Brain microvascular endothelial cell (primary cell): ENCODE measurements around the gene DCHS1.

Experiments used
- DNase-seq: peaks from one replicate; pipeline ENCODE4 v3.0.0-alpha.2; 2020
- H3K27ac ChIP-seq: fragments of 250-450 bp; sonication (Bioruptor Pico); 2 replicates; pipeline ENCODE4 v1.5.1; 2020; ENCODE audit warnings: mild to moderate bottlenecking, moderate library complexity
- H3K27me3 ChIP-seq: fragments of 250-450 bp; sonication (Bioruptor Pico); replicated peaks from 2 replicates; pipeline ENCODE4 v1.5.1; 2020; ENCODE audit warnings: mild to moderate bottlenecking
- H3K36me3 ChIP-seq: fragments of 250-450 bp; sonication (Bioruptor Pico); replicated peaks from 2 replicates; pipeline ENCODE4 v1.5.1; 2020; ENCODE audit warnings: mild to moderate bottlenecking
- H3K4me3 ChIP-seq: 2 replicates; pipeline ENCODE4 v1.5.1; 2011; ENCODE audit warnings: low read depth, mild to moderate bottlenecking, control low read depth, low read length, moderate library complexity
- CTCF ChIP-seq: IDR thresholded peaks from 2 replicates; pipeline ENCODE4 v1.5.1; 2011; ENCODE audit warnings: low read depth, mild to moderate bottlenecking, moderate library complexity, low read length, control low read depth, inconsistent platforms; ENCODE audit errors: missing control alignments
- in situ Hi-C: cut with HindIII; loops from 2 replicates; pipeline ENCODE4 v1.10.0; 2017; ENCODE audit warnings: low sequenced_read_pairs, low pct_ligation_motif_present

The DCHS1 gene

GRCh38 chr11:6652182-6652581 lies 3.4 kb downstream of the DCHS1 start:
- H3K4me3 ChIP-seq = no peak overlapping the region
- in situ Hi-C loops = no loop called here
- no peak for DNase-seq
- H3K36me3 ChIP-seq = no peaks in the 10 kb centered on the region
- H3K27ac ChIP-seq = no peak overlapping the region
- H3K27me3 ChIP-seq = peaks cover 57% of the 10 kb centered on the region
- TF ChIP-seq CTCF = no peak

DNA sequence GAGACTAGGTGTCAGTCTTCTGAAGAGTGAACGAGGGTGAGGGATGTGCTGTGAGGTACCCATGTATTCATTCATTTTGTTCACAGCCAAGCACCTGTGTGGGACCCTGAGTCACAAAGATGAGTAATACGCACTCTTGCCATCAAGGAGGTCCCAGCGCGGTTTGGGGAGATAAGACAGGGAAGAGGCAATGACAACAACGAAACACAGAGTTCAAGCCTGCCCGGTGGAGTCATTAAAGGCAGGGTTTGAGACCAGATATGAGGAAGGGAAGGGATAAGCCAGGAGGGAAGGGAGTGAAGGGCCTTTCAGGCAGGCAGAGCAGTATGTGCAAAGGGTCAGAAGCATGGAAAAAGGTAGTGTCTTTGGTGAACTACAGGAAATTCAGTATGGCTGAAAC lies 4.6 kb downstream of the DCHS1 start:
- in situ Hi-C loops = no loop called here
- no peak for TF ChIP-seq CTCF
- H3K27me3 ChIP-seq = peaks cover 47% of the 10 kb centered on the region

DNA sequence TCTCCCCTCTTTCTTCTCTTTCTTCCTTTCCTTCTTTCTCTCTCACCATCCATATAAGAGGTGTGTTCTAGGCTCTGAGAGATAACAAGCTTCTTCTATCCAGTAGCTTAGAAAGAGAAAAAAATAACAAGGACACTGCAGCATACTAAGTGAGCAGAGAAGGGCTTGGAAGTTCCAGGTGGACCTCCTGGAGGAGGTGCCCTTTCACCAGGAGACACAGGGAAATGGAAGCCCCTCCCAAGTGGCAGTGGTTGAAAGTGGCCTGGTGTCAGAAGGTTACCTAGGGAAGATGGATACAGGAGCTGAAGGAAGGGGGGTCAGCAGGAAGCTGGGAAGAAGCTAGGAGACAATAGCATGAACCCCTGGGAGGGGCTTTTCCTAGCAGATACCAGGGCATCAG lies 5.5 kb downstream of the DCHS1 start:
- no peak for DNase-seq
- Histone ChIP-seq H3K27me3 (peaks cover 45% of the 10 kb centered on the region), H3K36me3 (no peaks in the 10 kb centered on the region), H3K27ac (no peak overlapping the region), H3K4me3 (no peak overlapping the region)
- TF ChIP-seq CTCF = no peak
- in situ Hi-C loops = no loop called here

More for the DNA sequence above, 4.6 kb downstream of the DCHS1 start:
- no peak for DNase-seq
- H3K36me3 ChIP-seq = no peaks in the 10 kb centered on the region
- H3K27ac ChIP-seq = no peak overlapping the region
- H3K4me3 ChIP-seq = no peak overlapping the region

DNA sequence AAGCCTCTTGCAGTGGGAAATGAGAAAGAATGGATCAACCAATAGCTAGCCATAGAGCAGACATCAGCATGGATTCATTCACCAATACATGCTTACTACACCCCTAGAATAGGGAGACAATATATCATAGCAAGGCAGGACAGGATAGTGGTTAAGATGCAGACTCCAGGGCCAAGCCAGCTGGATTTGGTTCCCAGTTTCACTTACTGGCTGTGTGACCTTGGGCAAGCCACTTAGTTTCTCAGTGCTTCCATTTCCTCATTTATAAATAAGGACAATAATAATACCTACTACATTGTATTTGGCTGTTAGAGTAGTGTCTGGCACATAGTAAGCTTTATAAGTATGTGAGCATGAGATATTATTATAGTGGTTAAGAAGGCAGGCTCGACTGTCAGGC lies 7.1 kb downstream of the DCHS1 start:
- peaks cover 36% of the 10 kb centered on the region for H3K27me3 ChIP-seq
- TF ChIP-seq CTCF = no peak

GRCh38 chr11:6647836-6648235 lies 7.8 kb downstream of the DCHS1 start:
- Histone ChIP-seq H3K27ac (no peak overlapping the region), H3K27me3 (peaks cover 34% of the 10 kb centered on the region), H3K36me3 (no peaks in the 10 kb centered on the region), H3K4me3 (no peak overlapping the region)
- no peak for TF ChIP-seq CTCF
- in situ Hi-C loops = no loop called here
- DNase-seq = no peak

More for the DNA sequence above, 7.1 kb downstream of the DCHS1 start:
- no peak overlapping the region for H3K27ac ChIP-seq
- no peak overlapping the region for H3K4me3 ChIP-seq
- DNase-seq = no peak
- H3K36me3 ChIP-seq = no peaks in the 10 kb centered on the region
- in situ Hi-C loops = no loop called here

- no peak for TF ChIP-seq CTCF
- H3K4me3 ChIP-seq = no peak overlapping the region
- peak; percentile 29 for DNase-seq
- in situ Hi-C loops = no loop called here
- H3K27me3 ChIP-seq = peaks cover 28% of the 10 kb centered on the region
- no peaks in the 10 kb centered on the region for H3K36me3 ChIP-seq
- H3K27ac ChIP-seq = no peak overlapping the region
Observed at GRCh38 chr11:6646918-6647679, 8.5 kb downstream of the DCHS1 start.
